HG03095 (cell line): ENCODE measurements around the gene FLVCR2.
"Not testable (repeated sequence)": the region's sequence is repeated elsewhere in the genome, so short reads cannot be mapped to it uniquely, and the experiment has no call there.

ENCODE experiments used
- ATAC-seq: cut with Tn5 transposase; IDR thresholded peaks from one replicate; pipeline ENCODE4 v1.9.1; 2021; ENCODE audit warnings: moderate library complexity; ENCODE audit not compliant: unreplicated experiment

FLVCR2 gene

DNA sequence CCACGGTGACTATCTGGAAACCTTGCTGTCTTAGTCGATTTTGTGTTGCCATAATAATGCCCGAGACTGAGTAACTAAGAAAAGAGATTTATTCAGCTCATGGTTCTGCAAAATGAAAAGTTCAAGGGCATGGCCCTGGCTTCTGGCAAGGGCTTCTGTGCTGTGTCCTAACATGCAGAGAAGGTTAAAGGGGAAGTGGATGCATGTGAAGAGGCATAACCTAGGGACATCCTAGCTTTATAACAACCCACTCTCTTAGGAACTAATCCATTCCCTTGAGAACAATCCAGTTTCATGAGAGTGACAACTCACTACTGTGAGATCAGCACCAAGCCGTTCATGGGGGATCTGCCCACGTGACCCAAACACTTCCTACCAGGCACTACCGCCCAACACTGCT is 11.5 kb downstream of the FLVCR2 start:
- no peak for ATAC-seq

GRCh38 chr14:75591331-75591946 is 13.0 kb downstream of the FLVCR2 start:
- ATAC-seq: no peak

GRCh38 chr14:75591987-75592575 is 13.7 kb downstream of the FLVCR2 start:
- ATAC-seq: no peak

- ATAC-seq: no peak
Observed at GRCh38 chr14:75595226-75595625, 16.8 kb downstream of the FLVCR2 start.

- no peak for ATAC-seq
Observed at GRCh38 chr14:75597149-75597548, 18.7 kb downstream of the FLVCR2 start.

GRCh38 chr14:75600100-75600499 is 21.7 kb downstream of the FLVCR2 start:
- not testable (repeated sequence) for ATAC-seq

DNA sequence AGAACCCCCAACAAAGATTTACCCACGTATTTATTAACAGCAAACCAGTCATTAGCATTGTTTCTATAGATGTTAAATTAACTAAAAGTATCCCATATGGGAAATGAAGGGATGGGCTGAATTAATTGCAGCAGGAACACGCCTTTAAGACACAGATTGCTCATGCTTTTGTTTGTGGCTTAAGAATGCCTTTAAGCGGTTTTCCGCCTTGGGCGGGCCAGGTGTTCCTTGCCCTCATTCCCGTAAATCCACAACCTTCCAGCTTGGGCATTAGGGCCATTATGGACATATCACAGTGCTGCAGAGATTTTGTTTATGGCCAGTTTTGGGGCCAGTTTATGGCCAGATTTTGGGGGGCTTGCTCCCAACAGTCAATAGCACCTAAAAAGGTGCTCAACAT is 22.6 kb downstream of the FLVCR2 start:
- ATAC-seq: not testable (repeated sequence)

GRCh38 chr14:75602503-75602902 is 24.1 kb downstream of the FLVCR2 start:
- ATAC-seq: no peak

DNA sequence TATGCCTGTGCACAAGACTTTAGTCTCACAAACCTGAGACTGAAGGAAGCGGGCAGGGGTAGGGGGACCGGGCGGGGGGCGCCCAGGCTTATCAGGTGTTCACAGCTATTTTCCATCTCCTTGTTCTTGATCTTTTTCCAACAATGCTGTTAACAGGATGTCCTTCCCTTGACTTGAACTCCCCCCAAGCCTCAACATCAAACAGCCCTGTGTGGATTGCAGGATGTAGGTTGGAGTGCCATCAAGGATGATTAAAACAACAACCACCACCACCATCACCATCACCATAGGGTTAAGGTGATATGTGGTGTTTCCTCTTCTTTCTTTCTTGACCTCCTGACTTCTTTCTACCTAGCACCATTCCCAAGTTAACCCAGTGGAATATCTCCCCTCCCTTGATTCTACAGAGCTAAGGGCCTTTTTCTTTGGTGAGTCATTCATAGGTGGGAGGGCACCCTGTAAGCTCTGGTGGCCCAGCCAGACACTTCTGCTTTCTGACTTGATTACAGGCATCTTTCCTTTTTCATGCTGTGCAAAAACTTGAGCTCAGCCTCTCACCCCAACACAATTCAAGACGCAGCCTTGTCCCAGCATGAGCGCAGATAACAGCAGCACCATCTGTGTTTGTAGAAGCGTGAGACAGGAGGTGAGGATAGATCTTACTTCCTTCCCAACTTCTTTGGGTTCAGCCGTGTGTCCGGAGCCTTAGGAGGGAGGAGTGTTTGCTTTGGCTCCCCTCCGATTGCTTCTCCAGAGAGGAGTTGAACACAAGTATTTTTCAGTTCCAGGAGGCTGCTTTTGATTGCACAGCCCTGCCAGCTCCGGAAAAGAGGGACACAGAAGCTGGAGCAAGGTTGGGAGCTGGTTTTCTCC is 26.8 kb downstream of the FLVCR2 start:
- no peak for ATAC-seq

GRCh38 chr14:75605916-75606315 is 27.5 kb downstream of the FLVCR2 start:
- ATAC-seq: no peak

GRCh38 chr14:75607044-75607443 is 28.6 kb downstream of the FLVCR2 start:
- no peak for ATAC-seq

DNA sequence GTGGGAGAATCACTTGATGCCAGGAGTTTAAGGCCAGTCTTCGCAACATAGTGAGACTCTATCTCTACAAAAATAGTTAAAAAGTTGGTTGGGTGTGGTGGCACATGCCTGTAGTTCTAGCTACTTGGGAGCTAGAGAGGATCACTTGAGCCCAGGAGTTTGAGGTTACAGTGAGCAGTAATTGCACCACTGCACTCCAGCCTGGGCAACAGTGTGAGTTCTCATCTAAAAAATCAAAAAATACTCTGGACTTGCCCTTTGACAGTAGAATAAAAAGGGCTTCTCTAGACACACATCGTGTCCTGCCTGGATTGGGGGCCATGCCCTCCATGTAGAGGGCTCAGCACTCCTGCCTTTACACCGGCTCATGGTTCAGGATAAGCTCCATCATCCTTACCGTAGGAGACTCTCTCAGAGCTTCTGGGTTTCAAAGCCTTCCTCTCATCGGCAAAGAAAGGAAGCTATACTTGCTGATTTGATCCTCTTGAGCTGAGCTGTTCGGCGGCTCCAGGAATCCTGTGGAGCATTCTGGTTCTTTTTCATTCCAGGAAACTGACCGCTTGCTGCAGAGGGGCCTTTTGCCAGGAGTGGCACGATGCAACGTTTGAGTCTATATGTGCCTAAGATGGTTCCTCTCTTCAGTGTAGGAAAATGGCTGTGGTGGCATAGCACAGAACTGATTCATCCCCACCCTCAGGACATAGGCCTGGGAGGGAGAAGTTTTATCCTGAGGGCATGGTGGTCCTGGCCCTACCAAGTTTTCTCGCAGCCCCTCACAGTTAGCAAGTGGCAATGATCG is 29.6 kb downstream of the FLVCR2 start:
- no peak for ATAC-seq

- ATAC-seq: no peak
Observed at GRCh38 chr14:75609116-75609515, 30.7 kb downstream of the FLVCR2 start.

GRCh38 chr14:75609606-75610475 is 31.4 kb downstream of the FLVCR2 start:
- ATAC-seq: no peak

DNA sequence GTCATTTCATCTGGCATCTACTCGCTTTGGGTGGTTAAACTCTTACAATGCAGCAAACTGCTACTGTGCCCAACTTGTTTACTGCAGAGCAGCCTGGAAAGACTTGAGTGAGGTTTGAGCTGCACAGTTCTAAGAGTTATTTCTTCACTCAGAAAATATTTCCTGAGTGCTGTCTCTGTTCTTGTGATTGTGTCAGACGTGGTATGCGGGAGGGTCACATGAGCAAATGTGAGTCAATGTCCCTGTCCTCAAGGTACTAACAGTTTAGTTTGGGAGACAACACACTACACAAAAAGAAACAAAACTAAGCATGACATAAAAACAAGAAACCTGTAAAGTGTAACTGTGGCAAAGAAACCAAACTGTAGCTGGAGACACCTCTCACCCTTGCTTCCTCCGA is 32.4 kb downstream of the FLVCR2 start:
- no peak for ATAC-seq

DNA sequence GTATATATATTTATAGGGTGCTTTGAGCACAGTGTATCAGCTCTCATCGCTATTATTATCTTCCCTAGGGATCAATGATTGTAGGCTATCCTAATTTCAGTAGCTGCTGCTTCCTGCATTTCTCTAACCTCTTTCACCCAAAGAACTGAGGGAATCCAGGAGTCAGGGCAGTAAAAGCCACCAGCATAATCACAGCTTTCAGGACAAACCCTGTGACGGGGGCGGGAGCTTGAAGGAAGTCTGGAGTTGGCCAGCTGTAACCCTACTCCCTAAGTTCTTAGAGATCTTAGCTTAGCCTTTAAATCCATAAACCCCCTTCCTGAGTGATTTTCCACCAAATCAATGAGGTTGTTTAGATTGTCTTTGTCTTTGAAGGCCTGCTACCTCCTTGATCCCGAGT is 33.7 kb downstream of the FLVCR2 start:
- no peak for ATAC-seq

- no peak for ATAC-seq
Observed at GRCh38 chr14:75614179-75614578, 35.8 kb downstream of the FLVCR2 start.

DNA sequence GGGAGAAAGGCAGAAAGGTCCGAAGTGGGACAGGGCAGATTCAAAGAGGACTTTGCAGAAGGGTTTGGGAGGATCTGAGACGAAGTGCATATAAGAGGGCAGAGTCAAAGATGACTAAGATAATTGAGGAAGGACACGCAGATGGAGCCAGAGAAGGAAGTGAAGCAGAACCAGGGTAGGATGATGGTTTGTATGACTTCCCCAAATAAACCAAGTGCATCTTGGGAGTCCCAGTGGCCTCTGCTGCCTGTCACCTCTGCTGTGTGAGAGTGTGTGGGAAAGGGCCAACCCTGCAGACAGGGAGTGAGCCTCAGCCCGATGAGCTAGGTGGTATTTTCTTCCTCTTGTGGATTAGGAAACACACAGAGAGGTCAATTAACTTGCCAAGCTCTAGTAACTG is 36.8 kb downstream of the FLVCR2 start:
- ATAC-seq: no peak

- ATAC-seq: no peak
Observed at GRCh38 chr14:75619548-75619947, 41.1 kb downstream of the FLVCR2 start.

GRCh38 chr14:75625034-75625433 is 46.6 kb downstream of the FLVCR2 start:
- ATAC-seq: no peak
